Renal cortical epithelial cell (primary cell): ENCODE measurements around the gene IGSF1. TPM values are rescaled to one million over a fixed set of nuclear protein-coding genes. Genes with fewer than 3 reads are reported as not detected.

ENCODE experiments used
- DNase-seq: peaks from one replicate; pipeline ENCODE4 v3.0.0-alpha.2; 2011; ENCODE audit warnings: low read depth
- total RNA-seq: library from RNA; depleted of rRNA; stranded (reverse); fragments of >200 nt; gene quantifications from 2 replicates; pipeline ENCODE4 v1.2.3, GENCODE V29; 2014

IGSF1 gene, protein sequence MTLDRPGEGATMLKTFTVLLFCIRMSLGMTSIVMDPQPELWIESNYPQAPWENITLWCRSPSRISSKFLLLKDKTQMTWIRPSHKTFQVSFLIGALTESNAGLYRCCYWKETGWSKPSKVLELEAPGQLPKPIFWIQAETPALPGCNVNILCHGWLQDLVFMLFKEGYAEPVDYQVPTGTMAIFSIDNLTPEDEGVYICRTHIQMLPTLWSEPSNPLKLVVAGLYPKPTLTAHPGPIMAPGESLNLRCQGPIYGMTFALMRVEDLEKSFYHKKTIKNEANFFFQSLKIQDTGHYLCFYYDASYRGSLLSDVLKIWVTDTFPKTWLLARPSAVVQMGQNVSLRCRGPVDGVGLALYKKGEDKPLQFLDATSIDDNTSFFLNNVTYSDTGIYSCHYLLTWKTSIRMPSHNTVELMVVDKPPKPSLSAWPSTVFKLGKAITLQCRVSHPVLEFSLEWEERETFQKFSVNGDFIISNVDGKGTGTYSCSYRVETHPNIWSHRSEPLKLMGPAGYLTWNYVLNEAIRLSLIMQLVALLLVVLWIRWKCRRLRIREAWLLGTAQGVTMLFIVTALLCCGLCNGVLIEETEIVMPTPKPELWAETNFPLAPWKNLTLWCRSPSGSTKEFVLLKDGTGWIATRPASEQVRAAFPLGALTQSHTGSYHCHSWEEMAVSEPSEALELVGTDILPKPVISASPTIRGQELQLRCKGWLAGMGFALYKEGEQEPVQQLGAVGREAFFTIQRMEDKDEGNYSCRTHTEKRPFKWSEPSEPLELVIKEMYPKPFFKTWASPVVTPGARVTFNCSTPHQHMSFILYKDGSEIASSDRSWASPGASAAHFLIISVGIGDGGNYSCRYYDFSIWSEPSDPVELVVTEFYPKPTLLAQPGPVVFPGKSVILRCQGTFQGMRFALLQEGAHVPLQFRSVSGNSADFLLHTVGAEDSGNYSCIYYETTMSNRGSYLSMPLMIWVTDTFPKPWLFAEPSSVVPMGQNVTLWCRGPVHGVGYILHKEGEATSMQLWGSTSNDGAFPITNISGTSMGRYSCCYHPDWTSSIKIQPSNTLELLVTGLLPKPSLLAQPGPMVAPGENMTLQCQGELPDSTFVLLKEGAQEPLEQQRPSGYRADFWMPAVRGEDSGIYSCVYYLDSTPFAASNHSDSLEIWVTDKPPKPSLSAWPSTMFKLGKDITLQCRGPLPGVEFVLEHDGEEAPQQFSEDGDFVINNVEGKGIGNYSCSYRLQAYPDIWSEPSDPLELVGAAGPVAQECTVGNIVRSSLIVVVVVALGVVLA (N-terminal part only)
- total RNA-seq = 0.70 and 1.2 TPM in 2 replicates

DNA sequence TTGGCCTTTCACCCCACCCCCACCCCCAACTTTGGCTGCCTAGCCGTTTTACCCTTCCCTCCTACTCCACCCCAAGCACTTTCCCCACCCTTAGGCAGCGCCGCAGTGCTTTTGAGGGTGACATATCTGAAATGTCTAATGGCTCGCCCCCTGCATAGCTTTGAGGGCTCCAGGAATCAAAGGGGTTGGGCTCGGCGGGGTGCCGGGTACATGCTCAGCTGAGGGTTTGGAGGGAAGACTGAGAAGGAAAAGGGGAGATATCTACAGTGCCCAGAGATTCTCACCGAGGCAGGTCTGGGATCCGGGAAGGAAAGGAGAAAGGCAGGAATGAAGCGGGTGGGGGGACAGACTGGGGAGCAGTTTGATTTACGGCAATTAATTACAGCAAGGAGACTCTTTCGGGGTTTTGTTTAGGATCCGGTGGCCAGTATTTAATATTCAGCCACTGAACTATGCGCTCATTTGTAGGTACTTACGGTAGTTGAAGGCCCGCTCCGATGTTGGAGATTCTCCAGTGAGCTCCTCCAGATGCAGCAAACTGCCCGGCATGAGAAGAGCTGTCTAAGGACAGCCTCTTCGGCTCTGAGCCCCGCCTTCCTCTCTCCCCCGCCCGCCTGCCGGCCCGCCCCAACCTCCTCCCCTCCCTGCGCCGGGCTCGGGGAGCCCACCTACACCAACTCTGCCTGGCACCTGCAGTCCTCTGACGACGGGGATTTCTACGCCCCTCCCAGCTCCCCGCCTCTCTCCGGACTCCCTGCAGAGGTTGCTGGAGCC lies at the start of gene IGSF1:
IGSF1 (minus strand) TSS at position 569 of the 774 bp plus-strand sequence. CDS start 2,632 bp downstream, outside the sequence.
- peak; percentile 18 for DNase-seq

DNA sequence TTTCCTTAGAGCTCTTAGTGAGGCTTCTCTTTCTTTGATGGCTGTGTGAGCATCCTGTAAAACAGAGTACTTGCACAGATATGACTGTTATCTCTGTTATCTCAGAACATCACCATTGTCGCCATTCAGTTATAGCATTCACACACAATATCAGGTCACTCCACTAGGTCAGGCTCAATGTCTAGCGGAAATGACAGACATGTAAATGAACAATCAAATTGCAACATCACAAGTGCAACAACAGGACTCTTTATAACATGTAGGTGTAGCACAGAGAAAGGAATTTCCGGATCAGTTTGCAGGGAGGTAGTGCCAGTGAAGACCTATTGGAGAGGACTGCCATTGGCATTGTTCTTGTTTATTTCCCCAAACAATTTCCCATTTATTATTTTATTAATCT lies 43.2 kb upstream of the IGSF1 start:
- no peak for DNase-seq

DNA sequence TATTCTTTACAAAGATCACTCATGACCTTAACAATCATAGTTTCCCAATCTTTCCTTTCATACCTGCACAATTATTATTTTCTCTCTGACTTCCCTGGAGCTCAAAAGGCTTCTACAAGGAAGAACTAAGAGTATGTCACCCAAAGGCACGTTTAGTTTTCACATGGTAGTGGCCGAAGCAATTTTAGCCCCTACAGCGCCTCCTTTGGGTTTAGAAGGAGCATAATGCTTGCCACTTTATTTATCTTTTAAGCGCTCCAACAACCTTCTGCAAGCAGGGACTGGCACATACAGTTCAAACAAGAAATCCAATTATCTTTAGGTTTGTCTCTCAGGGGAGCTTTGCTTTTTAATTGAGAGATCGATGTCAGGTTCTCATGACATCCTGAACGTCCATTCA lies 42.0 kb upstream of the IGSF1 start:
- no peak for DNase-seq

DNA sequence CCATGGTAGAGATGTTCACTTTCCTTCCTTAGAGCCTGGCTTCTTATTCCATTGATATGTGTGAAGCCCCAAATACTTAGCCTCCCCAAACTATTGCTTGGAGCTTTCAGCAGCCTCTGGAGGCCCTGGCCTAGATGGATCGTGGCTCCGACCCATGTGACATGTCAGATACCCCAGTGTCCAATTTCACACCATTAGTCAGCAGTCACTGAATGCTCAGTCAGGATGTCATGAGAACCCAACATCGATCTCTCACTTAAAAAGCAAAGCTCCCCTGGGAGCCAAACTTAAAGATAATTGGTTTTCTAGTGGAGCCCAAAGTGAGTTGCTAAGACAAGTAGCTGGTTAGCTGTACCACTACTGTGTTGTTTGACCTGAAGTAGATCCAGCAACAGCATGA lies 41.6 kb upstream of the IGSF1 start:
- no peak for DNase-seq

DNA sequence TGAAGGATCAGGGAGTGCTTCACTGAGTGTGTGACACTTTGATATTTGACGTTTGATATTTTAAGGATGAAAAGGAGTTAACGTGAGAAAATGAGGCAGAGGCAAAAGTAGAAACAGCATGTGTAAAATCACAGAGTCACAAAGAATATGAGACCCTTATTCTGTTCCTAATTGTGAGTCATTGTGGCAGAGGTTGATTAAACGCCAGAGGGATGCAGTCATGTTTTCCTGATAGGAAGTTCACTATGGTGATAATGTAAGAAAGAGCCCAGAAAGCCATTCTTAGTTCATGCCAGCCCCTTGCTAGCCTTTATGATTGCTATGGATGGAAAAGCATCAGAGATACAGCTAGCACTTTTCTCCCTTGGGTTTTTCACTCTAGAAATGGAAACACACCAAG lies 33.5 kb upstream of the IGSF1 start:
- peak; percentile 8 for DNase-seq

DNA sequence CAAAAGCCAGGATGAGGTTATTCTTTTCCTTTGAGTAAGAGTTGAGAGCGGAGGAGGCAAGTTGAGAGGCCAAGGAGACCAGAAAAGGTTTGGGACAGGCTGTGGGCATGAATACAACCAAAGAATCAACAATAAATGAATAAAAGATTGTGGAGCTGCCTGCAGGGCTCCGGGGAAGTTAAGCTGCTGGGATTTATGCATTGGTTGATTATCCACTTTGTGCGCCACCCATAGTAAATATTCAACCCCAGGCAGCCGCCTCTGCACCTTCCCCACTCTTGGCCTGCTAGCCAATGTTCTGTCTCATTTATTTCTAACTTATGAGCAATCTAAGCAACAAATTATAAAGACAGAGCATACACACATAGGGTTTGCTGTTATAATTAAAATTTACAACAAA lies 28.2 kb upstream of the IGSF1 start:
- DNase-seq = peak; percentile 52

DNA sequence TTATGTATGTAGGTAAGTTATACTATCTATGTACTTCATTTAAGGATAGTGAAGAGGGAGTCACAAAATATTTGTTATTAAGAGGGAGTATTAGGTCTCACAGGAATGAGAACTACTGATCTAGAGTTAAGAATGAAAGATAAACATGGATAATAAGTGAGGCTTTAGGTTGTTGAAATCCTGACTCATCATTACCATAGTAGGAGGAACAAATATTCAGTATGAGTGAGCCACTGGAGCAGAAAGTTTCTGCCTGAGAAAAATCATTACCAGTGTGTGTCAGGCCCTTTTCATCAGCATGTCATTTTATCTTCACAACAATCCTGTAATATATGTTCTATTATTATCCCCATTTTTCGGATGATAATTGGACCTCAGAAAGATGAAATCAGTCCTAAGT lies 27.2 kb upstream of the IGSF1 start:
- peak; percentile 66 for DNase-seq

DNA sequence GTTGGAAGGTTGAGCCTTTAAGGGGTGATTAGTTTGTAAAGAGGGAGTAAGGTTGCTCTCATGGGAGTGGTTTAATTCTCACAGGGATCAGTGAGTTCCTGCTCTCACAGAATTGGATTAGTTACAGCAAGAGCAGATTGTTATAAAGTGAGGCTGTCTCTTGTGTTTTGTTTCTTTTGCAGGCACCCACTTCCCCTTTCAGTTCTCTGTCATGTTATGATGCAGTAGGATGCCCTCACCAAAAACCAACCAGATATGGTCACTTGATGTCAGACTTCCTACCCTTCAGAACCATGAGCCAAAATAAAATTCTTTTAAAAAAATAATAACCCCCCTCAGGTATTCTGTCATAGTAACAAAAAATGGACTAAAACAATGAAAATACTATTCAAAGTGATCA lies 19.9 kb upstream of the IGSF1 start:
- no peak for DNase-seq

DNA sequence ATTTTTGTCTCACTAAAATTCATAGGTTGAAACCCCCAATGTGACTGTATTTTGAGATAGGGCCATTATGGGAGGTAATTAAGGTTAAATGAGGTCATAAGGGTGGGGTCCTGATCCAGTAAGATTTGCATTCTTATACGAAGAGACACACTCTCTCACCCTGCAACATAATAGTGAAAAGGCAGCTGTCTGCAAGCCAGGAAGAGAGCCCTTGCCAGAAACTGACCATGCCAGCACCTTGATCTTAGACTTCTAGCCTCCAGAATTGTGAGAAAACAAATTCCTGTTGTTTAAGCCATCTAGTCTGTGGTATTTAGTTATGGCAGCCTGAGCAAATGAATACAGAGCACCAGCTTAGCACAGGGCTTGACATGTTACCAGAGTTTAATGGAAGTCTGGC lies 17.5 kb upstream of the IGSF1 start:
- DNase-seq = no peak

DNA sequence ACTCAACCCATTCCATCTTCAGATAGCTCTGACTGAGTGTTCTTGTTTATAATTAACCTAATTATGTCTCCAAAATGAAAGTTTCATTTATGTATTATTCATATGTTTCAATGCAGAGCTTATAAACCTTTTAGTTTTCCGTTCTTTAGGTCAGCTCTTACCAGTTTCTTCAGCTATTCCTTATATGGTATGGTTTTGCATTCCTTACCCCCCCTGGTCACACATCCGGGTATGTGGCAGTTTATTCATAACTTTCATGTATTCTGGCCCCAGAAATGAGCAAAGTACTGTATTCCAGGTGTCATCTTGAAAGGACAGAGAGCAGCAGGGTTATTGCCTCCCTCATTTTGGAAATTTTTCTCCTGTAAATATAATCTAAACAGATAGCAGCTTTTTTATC lies 16.8 kb upstream of the IGSF1 start:
- no peak for DNase-seq

DNA sequence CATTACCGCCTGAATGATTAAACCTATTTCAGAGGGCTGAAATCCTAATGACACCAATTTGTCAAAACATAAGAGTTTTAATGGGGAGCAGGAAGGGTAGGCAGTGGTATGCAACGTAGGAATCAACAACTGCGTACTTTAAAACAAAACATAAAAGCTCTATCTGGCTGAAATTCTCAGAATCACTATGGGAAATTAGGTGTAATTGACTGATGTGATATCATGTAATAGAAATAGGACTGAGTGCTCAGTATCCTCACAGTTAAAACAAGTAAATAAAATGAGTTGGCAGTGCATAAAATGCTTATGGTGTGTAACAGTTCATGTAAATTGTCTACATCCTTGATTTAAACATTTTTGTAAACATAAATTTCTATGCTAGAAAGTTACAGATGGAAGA lies 13.6 kb upstream of the IGSF1 start:
- no peak for DNase-seq

DNA sequence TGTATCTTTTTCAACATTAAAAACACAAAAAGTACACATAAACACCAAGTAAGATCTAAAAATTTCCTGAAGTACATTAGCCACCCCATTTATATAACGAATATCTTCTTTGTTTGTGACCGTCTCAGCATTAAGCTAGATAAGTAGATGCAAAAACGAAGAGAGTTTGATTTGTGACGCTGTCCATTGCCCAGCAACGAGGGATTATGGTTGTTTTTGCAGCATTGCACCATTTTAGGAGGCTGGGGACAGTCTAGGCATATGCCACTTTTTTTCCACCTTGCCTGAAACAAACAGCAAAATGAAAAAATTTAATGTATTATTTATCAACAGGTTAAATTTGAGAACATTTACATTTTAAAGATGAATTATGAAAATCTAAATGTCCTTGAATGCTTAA lies 12.0 kb upstream of the IGSF1 start:
- no peak for DNase-seq

DNA sequence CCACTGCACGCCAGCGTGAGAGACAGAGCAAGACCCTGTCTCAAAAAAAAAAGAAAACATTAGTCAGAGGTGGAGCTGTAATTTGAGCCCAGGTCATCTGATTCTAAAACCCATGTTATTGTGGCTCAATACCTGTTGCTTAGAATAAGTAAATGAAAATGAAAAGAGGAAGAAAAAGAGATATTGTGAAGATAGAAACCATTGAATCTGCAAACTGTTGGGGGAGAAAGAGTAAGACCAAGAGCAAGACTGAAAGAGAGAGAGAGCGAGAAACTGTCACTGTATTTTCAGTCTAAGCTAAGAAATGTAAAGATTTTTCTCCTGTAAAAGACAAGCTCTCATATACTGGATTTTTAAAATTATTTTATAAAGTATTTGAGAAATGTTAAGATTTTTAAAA lies 9.7 kb upstream of the IGSF1 start:
- no peak for DNase-seq

DNA sequence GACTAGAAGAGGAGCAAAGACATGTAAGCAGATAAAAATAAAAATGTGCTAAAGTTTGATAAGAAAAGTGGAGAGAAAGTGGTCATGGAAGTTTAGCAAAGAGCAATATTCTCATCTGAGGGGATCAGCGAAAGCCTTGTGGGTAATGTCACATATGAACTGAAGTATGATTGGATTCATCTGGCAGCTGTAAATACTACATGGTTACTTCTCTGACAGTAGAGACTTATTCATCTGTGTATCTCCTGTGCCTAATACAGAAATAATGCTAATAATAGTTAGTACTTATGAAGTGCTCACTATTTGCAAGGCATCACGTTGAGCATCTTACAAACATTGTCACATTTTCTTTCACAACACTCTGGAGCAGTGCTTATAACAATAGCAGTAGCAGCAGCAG lies 8.9 kb upstream of the IGSF1 start:
- no peak for DNase-seq

DNA sequence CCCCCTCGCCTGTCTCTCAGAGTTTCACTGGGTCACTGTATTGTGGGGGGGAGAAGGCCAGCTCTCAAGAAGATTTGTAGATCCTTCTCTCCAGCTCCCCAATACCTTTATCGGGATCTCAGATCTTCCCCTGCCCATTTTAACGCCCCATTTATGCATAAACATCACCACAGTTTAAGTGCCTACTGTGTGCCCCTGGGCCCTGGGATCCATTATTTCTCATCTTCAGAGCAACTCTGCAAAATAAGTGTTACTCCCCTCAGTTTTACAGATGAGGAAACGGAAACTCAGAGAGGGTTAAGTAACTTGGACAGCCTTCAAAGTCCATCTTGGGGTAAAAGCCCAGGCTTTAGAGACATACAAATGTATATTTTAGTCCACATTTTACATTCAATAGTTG lies 421 bp upstream of the IGSF1 start:
- no peak for DNase-seq

DNA sequence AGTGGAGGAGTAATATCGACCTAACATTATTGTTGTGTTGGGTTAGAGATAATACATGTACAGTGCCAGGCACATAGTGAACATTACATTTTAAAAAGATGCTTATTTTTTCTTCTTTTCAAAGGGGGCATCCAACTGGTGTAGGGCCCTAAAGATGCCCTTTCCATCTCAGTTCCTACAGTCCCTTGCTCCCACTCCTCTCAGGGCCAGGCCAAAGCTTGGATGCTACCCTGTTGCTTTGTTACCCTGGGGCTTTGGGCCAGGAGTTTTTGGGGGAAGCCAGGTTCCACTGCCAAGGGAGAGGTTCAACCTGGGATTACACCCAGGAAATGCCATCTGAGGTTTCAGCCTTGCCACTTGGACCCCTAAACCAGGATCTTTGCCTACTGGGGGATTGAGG lies 918 bp downstream of the IGSF1 start:
- DNase-seq = no peak

DNA sequence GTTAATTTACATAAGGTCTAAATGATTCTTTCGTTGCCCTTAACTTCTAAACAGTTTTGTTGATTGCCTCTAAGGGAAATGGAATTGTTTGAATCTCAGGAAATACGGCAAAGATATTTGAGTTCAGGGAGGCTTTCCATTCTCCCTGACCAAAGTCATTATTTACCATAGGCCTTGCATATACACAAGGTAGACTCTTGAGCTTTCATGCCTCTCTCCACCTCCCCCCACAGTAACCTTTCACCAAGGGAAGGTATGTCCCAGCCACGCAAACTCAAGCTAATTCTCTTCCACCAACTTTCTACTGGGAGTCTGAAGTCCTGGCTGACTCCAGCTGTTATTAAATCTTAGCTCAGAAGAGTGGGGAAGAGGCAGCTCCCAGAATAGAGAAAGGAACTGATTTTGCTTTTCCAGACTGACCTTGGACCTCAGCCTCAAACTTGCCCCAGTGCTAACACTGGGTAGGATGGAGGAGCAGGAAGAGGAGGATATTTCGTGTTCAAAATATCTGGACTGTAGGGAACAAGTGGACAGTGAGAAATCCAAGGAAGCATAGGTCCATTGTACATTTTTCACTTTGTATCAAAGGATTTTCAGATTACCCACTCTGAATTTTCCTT lies 1.4 kb downstream of the IGSF1 start:
- DNase-seq = no peak

DNA sequence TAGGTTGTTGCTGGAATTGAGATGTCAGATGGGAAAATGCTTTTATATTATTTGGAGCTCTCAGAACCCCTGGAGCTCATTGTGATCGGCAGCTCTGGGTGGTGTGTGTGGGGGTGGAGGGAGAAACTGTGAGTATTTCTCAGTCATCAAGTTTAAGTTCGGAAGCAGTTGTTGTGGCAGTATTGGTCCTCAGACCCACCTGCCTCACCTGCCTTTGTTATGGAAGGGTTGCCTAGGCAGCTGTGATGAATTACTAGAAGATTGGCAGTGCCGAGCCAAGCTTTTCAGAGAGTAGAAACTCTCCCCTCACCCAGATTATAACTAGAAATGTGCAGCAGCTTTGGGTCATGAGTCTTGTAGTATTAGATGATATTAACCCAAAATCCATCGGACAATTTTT lies 9.5 kb downstream of the IGSF1 start:
- no peak for DNase-seq

DNA sequence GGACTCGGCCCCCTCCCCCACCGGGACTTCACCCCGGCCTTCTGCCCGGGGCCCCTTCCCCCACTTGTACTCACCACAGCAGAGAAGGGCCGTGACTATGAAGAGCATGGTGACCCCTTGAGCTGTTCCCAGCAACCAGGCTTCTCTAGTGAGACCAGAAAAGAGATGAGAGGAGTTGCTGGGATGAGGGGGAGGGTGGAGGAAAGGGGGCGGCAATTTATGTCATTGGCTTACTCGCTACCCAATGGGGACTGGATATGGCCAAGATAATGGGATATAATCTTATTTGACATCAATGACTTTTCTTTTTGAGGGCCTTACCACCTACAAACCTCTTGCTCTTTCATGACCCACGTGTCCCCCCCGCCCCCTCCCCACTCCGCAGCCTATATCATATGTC lies 9.9 kb downstream of the IGSF1 start:
- no peak for DNase-seq

DNA sequence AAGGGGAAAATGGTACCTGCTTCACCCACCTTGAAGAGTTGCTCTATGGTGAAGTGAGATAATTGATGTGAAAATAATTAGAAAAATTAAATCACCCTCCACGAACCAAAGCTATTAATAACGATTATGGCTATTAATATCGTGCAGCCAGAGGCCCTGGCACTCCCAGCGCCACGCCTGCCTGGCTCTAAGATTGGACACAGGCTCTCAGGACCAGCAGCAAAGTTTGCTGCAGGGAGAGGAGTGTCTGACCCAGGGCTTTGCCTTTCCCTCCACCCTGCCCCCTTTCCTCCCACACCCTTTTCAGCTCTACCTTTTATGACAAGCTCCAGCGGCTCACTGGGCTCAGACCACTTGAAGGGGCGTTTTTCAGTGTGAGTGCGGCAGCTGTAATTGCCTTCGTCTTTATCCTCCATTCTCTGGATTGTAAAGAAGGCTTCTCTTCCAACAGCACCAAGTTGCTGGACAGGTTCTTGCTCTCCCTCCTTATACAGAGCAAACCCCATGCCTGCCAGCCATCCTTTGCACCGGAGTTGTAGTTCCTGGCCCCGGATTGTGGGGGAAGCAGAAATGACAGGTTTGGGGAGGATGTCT lies 11.5 kb downstream of the IGSF1 start:
- DNase-seq = no peak

DNA sequence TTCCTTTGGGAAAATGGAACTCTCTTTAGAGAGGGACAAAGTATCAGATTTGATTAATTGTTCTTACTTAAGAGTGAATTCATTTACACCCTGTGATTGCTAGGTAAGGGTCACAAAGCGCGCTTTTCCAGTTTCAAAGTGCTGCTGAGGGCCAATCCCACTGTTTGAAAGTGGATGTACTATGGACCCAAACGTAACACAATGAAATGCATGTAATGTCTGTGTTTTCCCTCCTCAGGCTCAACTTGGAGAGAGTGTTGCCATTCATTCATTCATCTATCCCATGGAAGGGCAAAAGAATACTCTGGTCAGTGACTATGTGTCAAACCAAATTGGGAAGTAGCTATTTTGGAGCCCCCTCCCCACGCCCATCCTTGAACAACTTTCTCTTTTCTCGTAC lies 16.1 kb downstream of the IGSF1 start:
- DNase-seq = no peak
